GM12892 (cell line): ENCODE measurements around the gene FAM83D.

Experiments used
- POLR2A ChIP-seq: IDR thresholded peaks from 2 replicates; pipeline ENCODE4 v1.6.1; 2011; ENCODE audit warnings: low read depth, low read length, control low read depth
- POLR2AphosphoS5 ChIP-seq: IDR thresholded peaks from 2 replicates; pipeline ENCODE4 v1.6.1; 2011; ENCODE audit warnings: low read depth, low read length, control low read depth
- TAF1 ChIP-seq: IDR thresholded peaks from 2 replicates; pipeline ENCODE4 v1.6.1; 2011; ENCODE audit warnings: low read depth, mild to moderate bottlenecking, control low read depth, low read length, borderline replicate concordance

DNA sequence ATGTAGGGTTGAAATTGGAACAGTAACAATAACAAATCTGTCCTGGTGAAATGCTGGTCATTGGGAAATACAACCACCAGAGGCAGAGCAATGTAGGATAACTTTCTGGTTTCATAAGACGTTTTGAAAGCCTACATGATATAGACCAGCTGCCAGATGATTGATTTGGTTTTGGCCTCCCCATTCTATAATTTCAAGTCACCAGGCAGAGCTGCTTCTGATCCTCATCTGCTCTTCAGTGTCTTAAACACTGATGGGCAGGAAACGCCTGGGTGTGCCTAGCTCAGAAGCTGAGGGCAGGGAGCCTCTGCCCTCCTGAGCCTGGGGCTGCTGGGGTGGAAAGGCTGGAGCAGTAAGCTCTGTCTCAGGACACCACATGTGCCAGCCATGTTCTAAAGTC lies 60.4 kb downstream of the FAM83D start:
- no peak for TF ChIP-seq POLR2A
- no peak for TF ChIP-seq TAF1
- no peak for TF ChIP-seq POLR2AphosphoS5
